Fibroblast of mammary gland (primary cell): ENCODE measurements around the gene SRP54.
"Not testable (repeated sequence)": the region's sequence is repeated elsewhere in the genome, so short reads cannot be mapped to it uniquely, and the experiment has no call there.

Experiments
- DNase-seq: peaks from one replicate; pipeline ENCODE4 v3.0.0-alpha.2; 2010; ENCODE audit warnings: low read depth
- H3K4me3 ChIP-seq: 2 replicates; pipeline ENCODE4 v1.5.1; 2011; ENCODE audit warnings: low read depth, mild to moderate bottlenecking, low read length, moderate library complexity; ENCODE audit not compliant: control insufficient read depth
- TF ChIP-seq, protein P1 (sequence below): conservative IDR thresholded peaks from 2 replicates; pipeline ENCODE4 v1.5.1; 2011; ENCODE audit warnings: low read depth, low read length, inconsistent platforms; ENCODE audit not compliant: control insufficient read depth, insufficient read depth

Gene SRP54

GRCh38 chr14:34944744-34945143 is 38.0 kb upstream of the SRP54 start:
- no peak overlapping the region for H3K4me3 ChIP-seq
- TF ChIP-seq, protein P1, sequence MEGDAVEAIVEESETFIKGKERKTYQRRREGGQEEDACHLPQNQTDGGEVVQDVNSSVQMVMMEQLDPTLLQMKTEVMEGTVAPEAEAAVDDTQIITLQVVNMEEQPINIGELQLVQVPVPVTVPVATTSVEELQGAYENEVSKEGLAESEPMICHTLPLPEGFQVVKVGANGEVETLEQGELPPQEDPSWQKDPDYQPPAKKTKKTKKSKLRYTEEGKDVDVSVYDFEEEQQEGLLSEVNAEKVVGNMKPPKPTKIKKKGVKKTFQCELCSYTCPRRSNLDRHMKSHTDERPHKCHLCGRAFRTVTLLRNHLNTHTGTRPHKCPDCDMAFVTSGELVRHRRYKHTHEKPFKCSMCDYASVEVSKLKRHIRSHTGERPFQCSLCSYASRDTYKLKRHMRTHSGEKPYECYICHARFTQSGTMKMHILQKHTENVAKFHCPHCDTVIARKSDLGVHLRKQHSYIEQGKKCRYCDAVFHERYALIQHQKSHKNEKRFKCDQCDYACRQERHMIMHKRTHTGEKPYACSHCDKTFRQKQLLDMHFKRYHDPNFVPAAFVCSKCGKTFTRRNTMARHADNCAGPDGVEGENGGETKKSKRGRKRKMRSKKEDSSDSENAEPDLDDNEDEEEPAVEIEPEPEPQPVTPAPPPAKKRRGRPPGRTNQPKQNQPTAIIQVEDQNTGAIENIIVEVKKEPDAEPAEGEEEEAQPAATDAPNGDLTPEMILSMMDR: no peak
- no peak for DNase-seq

DNA sequence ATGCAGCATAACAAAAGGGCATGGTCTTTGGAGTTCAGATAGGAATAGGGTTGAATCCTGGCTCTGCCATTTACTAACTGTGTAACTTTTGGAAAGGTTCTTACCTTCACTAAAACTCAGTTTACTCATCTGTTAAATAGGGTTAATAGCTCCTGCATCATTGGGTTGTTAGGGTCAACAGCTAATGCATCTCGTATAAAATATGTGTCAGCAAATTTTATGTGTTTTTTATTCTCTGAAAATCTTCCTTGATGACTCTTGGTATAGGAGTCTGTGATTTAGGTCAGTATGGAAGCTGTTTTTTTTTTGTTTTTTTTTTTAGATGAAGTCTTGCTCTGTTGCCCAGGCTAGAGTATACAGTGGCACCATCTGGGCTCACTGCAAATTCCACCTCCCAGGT is 36.1 kb upstream of the SRP54 start:
- no peak overlapping the region for H3K4me3 ChIP-seq
- TF ChIP-seq, protein P1: no peak
- DNase-seq: no peak

GRCh38 chr14:34951286-34951685 is 31.5 kb upstream of the SRP54 start:
- no peak overlapping the region for H3K4me3 ChIP-seq
- peak; percentile 52 for DNase-seq
- TF ChIP-seq, protein P1: no peak

- TF ChIP-seq, protein P1: no peak
- no peak overlapping the region for H3K4me3 ChIP-seq
- DNase-seq: no peak
Observed at GRCh38 chr14:34956931-34957330, 25.9 kb upstream of the SRP54 start.

GRCh38 chr14:34957771-34958286 is 25.0 kb upstream of the SRP54 start:
- DNase-seq: no peak
- TF ChIP-seq, protein P1: no peak
- H3K4me3 ChIP-seq: no peak overlapping the region

DNA sequence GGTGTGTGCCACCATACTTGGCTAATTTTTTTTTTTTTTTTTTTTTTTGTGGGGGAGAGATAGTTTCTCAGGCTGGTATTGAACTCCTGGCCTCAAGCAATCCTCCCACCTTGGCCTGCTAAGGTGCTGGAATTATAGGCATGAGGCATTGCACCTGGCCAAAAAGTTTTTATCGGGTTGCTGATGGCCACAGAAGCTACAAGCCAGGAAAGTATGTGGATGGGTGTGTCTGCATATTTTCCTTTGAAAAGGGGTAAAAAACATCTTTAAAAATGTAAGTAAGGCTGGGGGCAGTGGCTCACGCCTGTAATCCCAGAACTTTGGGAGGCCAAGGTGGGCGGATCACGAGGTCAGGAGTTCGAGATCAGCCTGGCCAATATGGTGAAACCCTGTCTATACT is 20.7 kb upstream of the SRP54 start:
- H3K4me3 ChIP-seq, DNase-seq: not testable (repeated sequence)

DNA sequence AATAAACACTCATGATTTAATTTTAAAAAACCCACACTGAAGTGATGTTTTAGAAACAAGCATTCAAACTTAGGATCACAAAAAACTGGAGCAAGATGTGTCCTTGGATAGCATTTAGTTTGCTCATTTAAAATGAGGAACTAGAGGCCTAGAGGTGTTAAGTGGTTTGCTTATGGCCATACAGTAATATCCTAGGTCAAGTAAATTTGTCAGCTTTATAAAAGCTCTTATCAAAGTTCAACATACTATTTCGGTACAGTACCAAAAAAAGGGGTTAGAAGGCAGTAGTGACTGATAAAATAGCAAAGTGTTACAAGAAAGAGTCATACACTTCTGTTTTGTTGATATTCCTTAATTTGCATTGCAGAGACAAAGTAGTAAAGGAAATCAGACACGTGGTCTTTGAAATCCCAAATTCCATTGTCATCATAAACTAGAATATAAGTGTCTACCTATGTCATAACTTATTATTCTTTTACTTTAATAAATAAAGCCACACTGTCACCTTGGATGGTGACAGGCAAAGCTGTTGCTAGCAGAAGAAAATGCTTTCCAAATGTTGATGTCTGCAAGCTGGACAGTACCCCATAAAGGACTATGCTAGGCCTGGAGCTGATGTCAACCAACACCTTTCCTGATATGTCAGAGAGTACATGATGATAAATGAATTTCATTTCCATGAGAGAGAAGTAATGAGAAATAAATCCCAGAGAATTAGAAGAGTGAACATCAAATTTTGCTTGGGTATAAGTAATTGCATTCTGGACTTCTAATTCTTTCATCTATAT is 17.6 kb upstream of the SRP54 start:
- no peak overlapping the region for H3K4me3 ChIP-seq
- DNase-seq: no peak
- TF ChIP-seq, protein P1: no peak
